Measurements from ENCODE around the gene PI16.
"Not testable (repeated sequence)": the region's sequence is repeated elsewhere in the genome, so short reads cannot be mapped to it uniquely, and the experiment has no call there.

PI16 gene

DNA sequence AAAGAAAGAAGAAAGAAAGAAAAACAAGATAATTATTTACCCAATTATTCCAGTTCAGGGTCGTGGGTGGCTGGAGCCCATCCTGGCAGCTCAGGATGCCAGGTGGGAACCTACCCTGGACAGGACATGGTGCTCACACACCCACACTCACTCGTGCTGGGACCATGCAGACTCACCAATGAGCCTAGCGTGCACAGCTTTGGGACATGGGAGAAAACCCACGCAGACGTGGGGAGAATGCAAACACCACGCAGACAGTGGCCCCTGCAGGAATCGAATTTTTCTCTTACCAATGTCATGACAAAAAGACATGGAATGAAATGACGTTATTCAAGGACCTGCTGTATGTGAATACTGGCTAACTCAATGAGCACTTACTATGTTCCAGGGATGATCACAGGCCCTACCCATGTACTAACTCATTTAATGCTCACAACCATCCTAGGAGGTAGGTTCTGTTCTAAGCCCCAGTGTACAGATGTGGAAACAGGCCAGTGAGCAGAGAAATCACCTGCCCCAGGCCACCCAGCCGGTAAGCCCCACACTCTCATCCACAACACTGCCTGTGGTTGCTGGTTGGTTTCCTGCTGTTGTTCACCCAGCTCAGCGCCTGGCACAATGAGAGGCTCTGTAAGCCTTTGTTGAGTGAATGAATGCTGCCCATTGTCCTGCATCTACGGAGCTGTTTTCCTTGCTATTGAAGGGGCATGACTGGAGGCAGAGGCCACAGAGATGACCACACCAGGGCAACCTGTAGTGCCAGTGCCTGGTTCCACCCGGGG lies 6.8 kb upstream of the PI16 start:
- no peaks in the 10 kb centered on the region for H3F3A ChIP-seq (ENCODE audit: insufficient read depth, low read length)
- H3K27me3 ChIP-seq (replicated peaks; ENCODE audit: insufficient read depth, low read length), result no peaks in the 10 kb centered on the region
- H3K79me2 ChIP-seq (ENCODE audit: low read length), result no peaks in the 10 kb centered on the region
- TF ChIP-seq EZH2phosphoT487 (IDR thresholded peaks at IDR 0.05; ENCODE audit: low read length), result no peak
- H3K9me2 ChIP-seq (replicated peaks; ENCODE audit: insufficient read depth, low read length), result no peaks in the 10 kb centered on the region
- H3K4me1 ChIP-seq (ENCODE audit: low read length), result no peaks in the 10 kb centered on the region
- no peaks in the 10 kb centered on the region for H3K36me3 ChIP-seq (replicated peaks; ENCODE audit: insufficient read depth, low read length)
- no peaks in the 10 kb centered on the region for H4K20me1 ChIP-seq (ENCODE audit: insufficient read depth, low read length)
- H3K4me3 ChIP-seq (ENCODE audit: low read length), result no peak overlapping the region
- no peak overlapping the region for H3K4me2 ChIP-seq (ENCODE audit: low read depth, low read length)
- no peak for DNase-seq
- H3K27ac ChIP-seq (ENCODE audit: low read length), result no peak overlapping the region
- no peaks in the 10 kb centered on the region for H3K9me3 ChIP-seq (replicated peaks; ENCODE audit: insufficient read depth, low read length)
- no peak overlapping the region for H2AFZ ChIP-seq (ENCODE audit: low read length)
- no peak overlapping the region for H3K9ac ChIP-seq (ENCODE audit: low read length)

DNA sequence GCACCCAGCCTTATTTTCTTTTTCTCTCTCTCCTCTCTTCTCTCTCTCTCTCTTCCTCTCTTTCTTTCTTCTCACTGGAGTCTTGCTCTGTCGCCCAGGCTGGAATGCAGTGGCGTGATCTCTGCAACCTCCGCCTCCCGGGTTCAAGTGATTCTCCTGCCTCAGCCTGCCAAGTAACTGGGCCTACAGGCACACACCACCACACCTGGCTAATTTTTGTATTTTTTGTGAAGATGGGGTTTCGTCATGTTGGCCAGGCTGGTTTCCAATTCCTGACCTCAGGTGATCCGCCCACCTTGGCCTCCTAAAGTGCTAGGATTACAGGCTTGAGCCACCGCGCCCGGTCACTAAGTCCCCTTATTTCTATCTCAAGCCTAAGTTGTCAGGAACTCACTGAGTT lies 5.5 kb upstream of the PI16 start:
- H3K79me2 ChIP-seq (ENCODE audit: low read length); H3K4me3 ChIP-seq (ENCODE audit: low read length); H3K4me2 ChIP-seq (ENCODE audit: low read depth, low read length); H3K27me3 ChIP-seq (replicated peaks; ENCODE audit: insufficient read depth, low read length); H3K4me1 ChIP-seq (ENCODE audit: low read length); DNase-seq; H3F3A ChIP-seq (ENCODE audit: insufficient read depth, low read length); H4K20me1 ChIP-seq (ENCODE audit: insufficient read depth, low read length); H3K27ac ChIP-seq (ENCODE audit: low read length); H3K9me2 ChIP-seq (replicated peaks; ENCODE audit: insufficient read depth, low read length); H3K9ac ChIP-seq (ENCODE audit: low read length); H3K9me3 ChIP-seq (replicated peaks; ENCODE audit: insufficient read depth, low read length); H3K36me3 ChIP-seq (replicated peaks; ENCODE audit: insufficient read depth, low read length); H2AFZ ChIP-seq (ENCODE audit: low read length): not testable (repeated sequence)

DNA sequence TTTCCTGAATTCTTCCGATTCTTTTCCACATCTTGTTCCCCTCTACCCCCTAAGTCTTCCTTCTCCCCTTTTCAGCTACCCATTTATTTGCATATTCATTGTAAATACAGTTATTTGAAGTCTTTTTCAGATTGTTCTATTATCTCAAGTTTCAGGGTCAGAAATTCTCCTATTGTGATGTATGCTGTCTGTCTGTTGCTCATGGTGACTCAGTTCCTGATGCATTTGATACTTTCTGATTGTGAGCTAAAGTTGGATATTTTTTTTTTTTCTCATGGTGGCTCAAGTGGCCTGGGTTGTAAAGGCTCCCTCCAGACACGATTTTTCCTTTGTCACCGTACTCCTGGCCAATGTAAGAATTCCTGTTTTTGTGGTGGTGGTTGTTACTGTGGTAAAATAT lies 4.9 kb upstream of the PI16 start:
- Histone ChIP-seq H3K27me3 (replicated peaks; ENCODE audit: insufficient read depth, low read length) (no peaks in the 10 kb centered on the region), H3K4me1 (ENCODE audit: low read length) (no peaks in the 10 kb centered on the region), H4K20me1 (ENCODE audit: insufficient read depth, low read length) (no peaks in the 10 kb centered on the region), H2AFZ (ENCODE audit: low read length) (no peak overlapping the region), H3K4me2 (ENCODE audit: low read depth, low read length) (no peak overlapping the region), H3F3A (ENCODE audit: insufficient read depth, low read length) (no peaks in the 10 kb centered on the region), H3K36me3 (replicated peaks; ENCODE audit: insufficient read depth, low read length) (no peaks in the 10 kb centered on the region), H3K9me2 (replicated peaks; ENCODE audit: insufficient read depth, low read length) (no peaks in the 10 kb centered on the region), H3K4me3 (ENCODE audit: low read length) (no peak overlapping the region), H3K9me3 (replicated peaks; ENCODE audit: insufficient read depth, low read length) (no peaks in the 10 kb centered on the region), H3K9ac (ENCODE audit: low read length) (no peak overlapping the region), H3K79me2 (ENCODE audit: low read length) (no peaks in the 10 kb centered on the region), H3K27ac (ENCODE audit: low read length) (no peak overlapping the region)
- TF ChIP-seq EZH2 (optimal IDR thresholded peaks at IDR 0.05; ENCODE audit: low read depth, low read length) (no peak), EZH2phosphoT487 (IDR thresholded peaks at IDR 0.05; ENCODE audit: low read length) (no peak)
- TF ChIP-seq, protein P1, sequence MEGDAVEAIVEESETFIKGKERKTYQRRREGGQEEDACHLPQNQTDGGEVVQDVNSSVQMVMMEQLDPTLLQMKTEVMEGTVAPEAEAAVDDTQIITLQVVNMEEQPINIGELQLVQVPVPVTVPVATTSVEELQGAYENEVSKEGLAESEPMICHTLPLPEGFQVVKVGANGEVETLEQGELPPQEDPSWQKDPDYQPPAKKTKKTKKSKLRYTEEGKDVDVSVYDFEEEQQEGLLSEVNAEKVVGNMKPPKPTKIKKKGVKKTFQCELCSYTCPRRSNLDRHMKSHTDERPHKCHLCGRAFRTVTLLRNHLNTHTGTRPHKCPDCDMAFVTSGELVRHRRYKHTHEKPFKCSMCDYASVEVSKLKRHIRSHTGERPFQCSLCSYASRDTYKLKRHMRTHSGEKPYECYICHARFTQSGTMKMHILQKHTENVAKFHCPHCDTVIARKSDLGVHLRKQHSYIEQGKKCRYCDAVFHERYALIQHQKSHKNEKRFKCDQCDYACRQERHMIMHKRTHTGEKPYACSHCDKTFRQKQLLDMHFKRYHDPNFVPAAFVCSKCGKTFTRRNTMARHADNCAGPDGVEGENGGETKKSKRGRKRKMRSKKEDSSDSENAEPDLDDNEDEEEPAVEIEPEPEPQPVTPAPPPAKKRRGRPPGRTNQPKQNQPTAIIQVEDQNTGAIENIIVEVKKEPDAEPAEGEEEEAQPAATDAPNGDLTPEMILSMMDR (IDR thresholded peaks at IDR 0.05; ENCODE audit: low read length), result no peak
- no peak for DNase-seq

DNA sequence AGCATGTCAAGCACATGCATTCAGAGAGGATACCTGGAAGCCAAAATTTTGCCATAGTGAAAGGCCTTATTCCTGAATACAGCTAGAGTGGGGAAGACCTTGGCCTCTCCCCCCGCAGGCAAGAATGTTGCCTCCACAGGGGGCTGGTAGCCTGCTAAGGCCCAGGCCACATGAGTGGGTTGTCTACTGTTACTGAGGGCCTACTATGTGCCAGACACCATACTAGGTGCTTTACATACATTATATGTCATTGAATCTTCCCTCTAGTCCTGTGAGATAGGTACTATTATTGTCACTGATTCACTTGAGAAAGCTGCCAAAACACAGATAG lies 642 bp upstream of the PI16 start:
- Histone ChIP-seq H4K20me1 (ENCODE audit: insufficient read depth, low read length) (no peaks in the 10 kb centered on the region), H3K9ac (ENCODE audit: low read length) (no peak overlapping the region), H3K79me2 (ENCODE audit: low read length) (no peaks in the 10 kb centered on the region), H3K27me3 (replicated peaks; ENCODE audit: insufficient read depth, low read length) (no peaks in the 10 kb centered on the region), H3F3A (ENCODE audit: insufficient read depth, low read length) (no peaks in the 10 kb centered on the region), H3K27ac (ENCODE audit: low read length) (no peak overlapping the region), H3K9me2 (replicated peaks; ENCODE audit: insufficient read depth, low read length) (no peaks in the 10 kb centered on the region), H3K4me2 (ENCODE audit: low read depth, low read length) (no peak overlapping the region), H3K36me3 (replicated peaks; ENCODE audit: insufficient read depth, low read length) (no peaks in the 10 kb centered on the region), H3K4me1 (ENCODE audit: low read length) (no peaks in the 10 kb centered on the region), H3K4me3 (ENCODE audit: low read length) (no peak overlapping the region), H2AFZ (ENCODE audit: low read length) (no peak overlapping the region), H3K9me3 (replicated peaks; ENCODE audit: insufficient read depth, low read length) (no peaks in the 10 kb centered on the region)
- TF ChIP-seq, protein P1 (IDR thresholded peaks at IDR 0.05; ENCODE audit: low read length), result no peak
- TF ChIP-seq EZH2phosphoT487 (IDR thresholded peaks at IDR 0.05; ENCODE audit: low read length) (no peak), EZH2 (optimal IDR thresholded peaks at IDR 0.05; ENCODE audit: low read depth, low read length) (no peak)
- DNase-seq, result no peak

All from MM.1S (cell line).